Measurements from ENCODE around the gene BAAT. TPM values are rescaled to one million over a fixed set of nuclear protein-coding genes. Genes with fewer than 3 reads are reported as not detected.
"Not testable (repeated sequence)": the region's sequence is repeated elsewhere in the genome, so short reads cannot be mapped to it uniquely, and the experiment has no call there.

The BAAT gene
- total and polyA plus RNA-seq, 11 donors: 0.03 to 0.32 (median 0.17) TPM; not detected in 6

GRCh38 chr9:101332362-101332761 is 52.4 kb downstream of the BAAT start:
- Histone ChIP-seq H3K27me3 (no peaks in the 10 kb centered on the region), H3K36me3 (no peaks in the 10 kb centered on the region), H3K4me1 (no peaks in the 10 kb centered on the region), H3K9me3 (peaks cover 0 to 10% (median 0%) of the 10 kb centered on the region in 12 donors), H3K4me3 (no peak overlapping the region), H3K27ac (no peak overlapping the region)
- no peak for TF ChIP-seq POLR2A (IDR thresholded peaks at IDR 0.05)
- TF ChIP-seq, protein P1, sequence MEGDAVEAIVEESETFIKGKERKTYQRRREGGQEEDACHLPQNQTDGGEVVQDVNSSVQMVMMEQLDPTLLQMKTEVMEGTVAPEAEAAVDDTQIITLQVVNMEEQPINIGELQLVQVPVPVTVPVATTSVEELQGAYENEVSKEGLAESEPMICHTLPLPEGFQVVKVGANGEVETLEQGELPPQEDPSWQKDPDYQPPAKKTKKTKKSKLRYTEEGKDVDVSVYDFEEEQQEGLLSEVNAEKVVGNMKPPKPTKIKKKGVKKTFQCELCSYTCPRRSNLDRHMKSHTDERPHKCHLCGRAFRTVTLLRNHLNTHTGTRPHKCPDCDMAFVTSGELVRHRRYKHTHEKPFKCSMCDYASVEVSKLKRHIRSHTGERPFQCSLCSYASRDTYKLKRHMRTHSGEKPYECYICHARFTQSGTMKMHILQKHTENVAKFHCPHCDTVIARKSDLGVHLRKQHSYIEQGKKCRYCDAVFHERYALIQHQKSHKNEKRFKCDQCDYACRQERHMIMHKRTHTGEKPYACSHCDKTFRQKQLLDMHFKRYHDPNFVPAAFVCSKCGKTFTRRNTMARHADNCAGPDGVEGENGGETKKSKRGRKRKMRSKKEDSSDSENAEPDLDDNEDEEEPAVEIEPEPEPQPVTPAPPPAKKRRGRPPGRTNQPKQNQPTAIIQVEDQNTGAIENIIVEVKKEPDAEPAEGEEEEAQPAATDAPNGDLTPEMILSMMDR (IDR thresholded peaks at IDR 0.05): no peak
- intact Hi-C loops (cut with DNase I): no loop called here
- ATAC-seq (no peak), DNase-seq (no peak)
- 91 to 100% (median 99%) methylated on average over 1 of the region's 1 CpG for WGBS, 4 donors

- H3K4me3 ChIP-seq; H3K4me1 ChIP-seq; intact Hi-C loops (cut with DNase I); H3K27me3 ChIP-seq; ATAC-seq; H3K36me3 ChIP-seq; DNase-seq; H3K27ac ChIP-seq: not testable (repeated sequence)
- peaks cover 0 to 10% (median 0%) of the 10 kb centered on the region in 12 donors for H3K9me3 ChIP-seq
- 69 to 80% (median 77%) methylated on average over 3 of the region's 3 CpGs for WGBS, 4 donors
Measured at GRCh38 chr9:101327422-101327909, 57.3 kb downstream of the BAAT start.

DNA sequence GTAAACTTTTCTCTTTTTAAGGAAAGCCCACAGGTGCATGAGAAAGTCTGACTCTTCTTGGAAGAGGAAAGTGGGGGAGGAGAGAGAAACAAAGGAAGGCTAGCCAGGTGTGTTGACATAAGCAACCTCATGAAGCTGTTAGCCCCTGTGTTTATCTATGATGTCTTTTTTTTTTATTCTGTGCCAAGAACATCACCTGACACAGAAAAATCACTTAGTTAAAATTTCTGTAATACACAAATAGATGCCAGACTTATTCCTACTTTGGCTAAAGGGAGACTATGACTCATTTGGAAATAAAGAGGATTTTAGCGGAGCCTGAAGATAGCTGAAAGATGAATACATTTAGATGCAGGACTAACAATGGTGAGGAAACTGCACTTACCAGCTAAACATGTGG is 58.3 kb downstream of the BAAT start:
- Histone ChIP-seq H3K36me3 (no peaks in the 10 kb centered on the region), H3K4me1 (no peaks in the 10 kb centered on the region), H3K27ac (no peak overlapping the region), H3K9me3 (peaks cover 0 to 10% (median 0%) of the 10 kb centered on the region in 12 donors), H3K27me3 (peaks cover 0 to 3% (median 0%) of the 10 kb centered on the region in 9 donors), H3K4me3 (no peak overlapping the region)
- ATAC-seq (no peak), DNase-seq (no peak)
- no peak for TF ChIP-seq POLR2A (IDR thresholded peaks at IDR 0.05)
- TF ChIP-seq, protein P1 (IDR thresholded peaks at IDR 0.05): no peak
- intact Hi-C loops (cut with DNase I): no loop called here
- 83 to 91% (median 85%) methylated on average over 1 of the region's 1 CpG for WGBS, 4 donors

DNA sequence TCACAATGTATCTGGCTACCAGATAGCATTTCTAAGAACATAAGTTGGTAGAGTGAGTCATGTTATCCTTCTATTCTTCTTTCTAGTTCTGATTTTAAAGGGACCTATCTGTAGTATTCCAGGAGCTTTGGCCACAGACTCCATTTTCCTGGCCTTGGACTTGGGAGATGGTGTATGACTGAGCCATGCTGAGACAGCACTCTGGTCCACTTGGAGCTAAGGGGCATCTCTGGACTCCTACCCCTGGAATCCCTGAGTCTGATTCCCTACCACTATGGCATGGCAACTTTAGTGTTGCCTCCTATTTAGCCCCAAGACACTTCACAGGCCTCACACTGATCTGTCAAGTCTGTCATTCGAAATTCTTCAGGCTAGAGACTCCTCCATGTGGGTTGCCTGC is 58.8 kb downstream of the BAAT start:
- no peak for TF ChIP-seq POLR2A (IDR thresholded peaks at IDR 0.05)
- TF ChIP-seq, protein P1 (IDR thresholded peaks at IDR 0.05): no peak
- Histone ChIP-seq H3K27ac (no peak overlapping the region), H3K4me1 (no peaks in the 10 kb centered on the region), H3K9me3 (peaks cover 0 to 10% (median 0%) of the 10 kb centered on the region in 12 donors), H3K27me3 (peaks cover 0 to 3% (median 0%) of the 10 kb centered on the region in 9 donors), H3K36me3 (no peaks in the 10 kb centered on the region), H3K4me3 (no peak overlapping the region)
- DNase-seq: no peak
- WGBS, 4 donors: 33 to 50% (median 40%) methylated on average over 1 of the region's 1 CpG
- ATAC-seq: no peak
- intact Hi-C loops (cut with DNase I): no loop called here

DNA sequence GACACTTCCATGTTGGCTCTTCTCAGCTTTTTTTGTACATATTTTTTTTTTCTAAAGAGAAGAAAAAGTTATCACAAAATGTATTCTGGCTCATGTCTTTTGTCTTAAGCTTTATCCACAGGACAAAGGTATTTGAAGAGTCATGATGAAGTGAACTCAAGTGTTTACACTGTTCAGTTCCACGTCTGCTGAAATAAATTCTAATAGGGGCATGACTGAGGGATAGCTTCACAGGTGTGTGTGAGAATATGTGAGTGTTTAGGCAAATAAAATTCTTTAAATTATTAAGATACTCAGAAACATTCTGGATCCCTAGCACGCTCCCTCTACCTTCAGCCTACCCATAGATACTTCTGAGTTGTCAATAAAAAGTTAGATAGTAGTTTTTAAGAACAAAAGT is 59.8 kb downstream of the BAAT start:
- TF ChIP-seq, protein P1 (IDR thresholded peaks at IDR 0.05): no peak
- no peak for TF ChIP-seq POLR2A (IDR thresholded peaks at IDR 0.05)
- peaks cover 0 to 3% (median 0%) of the 10 kb centered on the region in 9 donors for H3K27me3 ChIP-seq

More for the DNA sequence above, 59.8 kb downstream of the BAAT start:
- Histone ChIP-seq H3K9me3 (peaks cover 0 to 10% (median 0%) of the 10 kb centered on the region in 12 donors), H3K36me3 (no peaks in the 10 kb centered on the region), H3K27ac (no peak overlapping the region), H3K4me1 (no peaks in the 10 kb centered on the region), H3K4me3 (no peak overlapping the region)
- intact Hi-C loops (cut with DNase I): no loop called here
- WGBS, 4 donors: 62 to 71% (median 62%) methylated on average over 2 of the region's 2 CpGs
- DNase-seq (no peak), ATAC-seq (no peak)
